IMR-90 (cell line): Measurements from ENCODE around the gene RGS3.

ENCODE experiments used
- MAFK ChIP-seq: IDR thresholded peaks from 2 replicates; pipeline ENCODE4 v1.6.1; 2012; ENCODE audit warnings: low read depth, low read length, improper control_type of control experiment
- POLR2A ChIP-seq: IDR thresholded peaks from 2 replicates; pipeline ENCODE4 v1.6.1; 2012; ENCODE audit warnings: mild to moderate bottlenecking, low read depth, low read length
- RAD21 ChIP-seq: IDR thresholded peaks from 2 replicates; pipeline ENCODE4 v1.6.1; 2012; ENCODE audit warnings: low read length, improper control_type of control experiment
- SMC3 ChIP-seq: fragments of 150-350 bp; IDR thresholded peaks from 2 replicates; pipeline ENCODE4 v1.6.1; 2016; ENCODE audit warnings: low read depth, mild to moderate bottlenecking, antibody characterized with exemption, low read length, moderate library complexity
- TF ChIP-seq, protein P1 (sequence below): conservative IDR thresholded peaks from 2 replicates; pipeline ENCODE4 v1.5.1; 2012; ENCODE audit warnings: mild to moderate bottlenecking, low read depth, low read length, improper control_type of control experiment

DNA sequence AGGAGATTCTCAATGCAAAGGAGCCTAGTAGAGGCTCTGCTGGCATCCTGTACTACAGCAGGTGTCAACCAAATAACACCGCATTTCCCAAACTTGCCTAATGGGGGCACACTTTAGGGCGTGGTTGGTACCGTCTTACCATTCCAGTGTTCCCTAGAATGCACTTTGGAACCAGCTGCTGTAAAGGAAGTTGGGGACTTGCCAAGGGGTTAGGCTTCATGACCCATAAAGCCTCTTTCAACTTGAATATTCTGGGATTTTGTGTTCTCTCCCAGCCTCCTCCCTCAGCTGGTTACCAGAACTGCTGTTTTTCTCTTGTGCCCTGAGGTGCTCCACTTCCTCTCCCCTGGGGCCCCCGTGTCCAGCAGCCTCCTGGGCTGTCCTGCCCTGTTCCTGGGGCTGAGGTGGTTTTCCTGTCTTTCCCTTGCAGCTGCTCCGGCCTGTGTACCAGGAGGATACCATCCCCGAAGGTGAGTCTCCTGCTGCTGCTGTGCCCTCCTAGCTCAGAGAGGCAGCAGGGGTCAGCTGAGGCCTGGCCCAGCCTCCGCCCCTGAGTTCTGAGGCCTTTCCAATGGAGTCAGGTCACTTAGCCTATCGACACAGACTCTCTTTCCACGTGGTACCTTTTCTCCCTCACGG lies 44.7 kb downstream of the RGS3 start:
- no peak for TF ChIP-seq SMC3
- TF ChIP-seq, protein P1, sequence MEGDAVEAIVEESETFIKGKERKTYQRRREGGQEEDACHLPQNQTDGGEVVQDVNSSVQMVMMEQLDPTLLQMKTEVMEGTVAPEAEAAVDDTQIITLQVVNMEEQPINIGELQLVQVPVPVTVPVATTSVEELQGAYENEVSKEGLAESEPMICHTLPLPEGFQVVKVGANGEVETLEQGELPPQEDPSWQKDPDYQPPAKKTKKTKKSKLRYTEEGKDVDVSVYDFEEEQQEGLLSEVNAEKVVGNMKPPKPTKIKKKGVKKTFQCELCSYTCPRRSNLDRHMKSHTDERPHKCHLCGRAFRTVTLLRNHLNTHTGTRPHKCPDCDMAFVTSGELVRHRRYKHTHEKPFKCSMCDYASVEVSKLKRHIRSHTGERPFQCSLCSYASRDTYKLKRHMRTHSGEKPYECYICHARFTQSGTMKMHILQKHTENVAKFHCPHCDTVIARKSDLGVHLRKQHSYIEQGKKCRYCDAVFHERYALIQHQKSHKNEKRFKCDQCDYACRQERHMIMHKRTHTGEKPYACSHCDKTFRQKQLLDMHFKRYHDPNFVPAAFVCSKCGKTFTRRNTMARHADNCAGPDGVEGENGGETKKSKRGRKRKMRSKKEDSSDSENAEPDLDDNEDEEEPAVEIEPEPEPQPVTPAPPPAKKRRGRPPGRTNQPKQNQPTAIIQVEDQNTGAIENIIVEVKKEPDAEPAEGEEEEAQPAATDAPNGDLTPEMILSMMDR: 0 out of 2 replicates have a peak, but pooled peaks have one; percentile 3
- no peak for TF ChIP-seq RAD21
- TF ChIP-seq MAFK: no peak
- TF ChIP-seq POLR2A: no peak
